Hepatocyte (in vitro differentiated cells): ENCODE results near the gene BLOC1S6. TPM values are rescaled to one million over a fixed set of nuclear protein-coding genes. Genes with fewer than 3 reads are reported as not detected.

Experiments
- DNase-seq: peaks from one replicate; pipeline ENCODE4 v3.0.0-alpha.2; 2016; ENCODE audit warnings: low spot score
- H2AFZ ChIP-seq: fragments of 200-600 bp; sonication (generic); 2 replicates; pipeline ENCODE4 v1.6.0; 2016; ENCODE audit warnings: antibody characterized with exemption, mild to moderate bottlenecking
- H3K27ac ChIP-seq: fragments of 200-600 bp; sonication (generic); 2 replicates; pipeline ENCODE4 v1.5.1; 2016; ENCODE audit warnings: mild to moderate bottlenecking
- H3K27me3 ChIP-seq: fragments of 200-600 bp; sonication (generic); 2 replicates; pipeline ENCODE4 v1.6.1; 2016
- H3K36me3 ChIP-seq: fragments of 200-600 bp; sonication (generic); replicated peaks from 2 replicates; pipeline ENCODE4 v1.5.1; 2016; ENCODE audit warnings: low read depth; ENCODE audit not compliant: insufficient read depth
- H3K4me1 ChIP-seq: fragments of 200-600 bp; sonication (generic); 2 replicates; pipeline ENCODE4 v1.5.1; 2016; ENCODE audit warnings: mild to moderate bottlenecking, moderate library complexity; ENCODE audit not compliant: insufficient read depth
- H3K4me2 ChIP-seq: fragments of 200-600 bp; sonication (generic); 2 replicates; pipeline ENCODE4 v1.6.0; 2016
- H3K4me3 ChIP-seq: fragments of 200-600 bp; sonication (generic); 2 replicates; pipeline ENCODE4 v1.5.1; 2016; ENCODE audit warnings: mild to moderate bottlenecking
- H3K79me2 ChIP-seq: fragments of 200-600 bp; sonication (generic); 2 replicates; pipeline ENCODE4 v1.6.0; 2017; ENCODE audit warnings: mild to moderate bottlenecking
- H3K9me2 ChIP-seq: fragments of 200-600 bp; sonication (generic); replicated peaks from 2 replicates; pipeline ENCODE4 v1.6.0; 2017; ENCODE audit warnings: mild to moderate bottlenecking; ENCODE audit not compliant: insufficient read depth
- H3K9me3 ChIP-seq: fragments of 200-600 bp; sonication (generic); 2 replicates; pipeline ENCODE4 v1.5.1; 2016; ENCODE audit warnings: low read depth, mild to moderate bottlenecking
- H4K20me1 ChIP-seq: fragments of 200-600 bp; sonication (generic); 2 replicates; pipeline ENCODE4 v1.6.0; 2016; ENCODE audit warnings: mild to moderate bottlenecking; ENCODE audit not compliant: insufficient read depth, poor library complexity, severe bottlenecking
- EZH2 ChIP-seq: fragments of 200-600 bp; sonication (generic); IDR thresholded peaks from 2 replicates; pipeline ENCODE4 v1.6.1; 2016; ENCODE audit warnings: antibody characterized with exemption, mild to moderate bottlenecking, borderline replicate concordance
- EZH2phosphoT487 ChIP-seq: fragments of 200-600 bp; sonication (generic); IDR thresholded peaks from one replicate; pipeline ENCODE4 v1.6.1; 2018; ENCODE audit warnings: antibody characterized with exemption, mild to moderate bottlenecking, low read depth, moderate library complexity; ENCODE audit not compliant: unreplicated experiment, severe bottlenecking
- WGBS: methylation state at CpG from one replicate; pipeline ENCODE4 v1.1.6; 2016; ENCODE audit warnings: low lambda C conversion rate; ENCODE audit errors: missing lambda C conversion rate; 5-methylcytosine and 5-hydroxymethylcytosine counted together
- polyA plus RNA-seq: library from polyadenylated mRNA; unstranded; fragments of >200 nt; fragmentation: Nextera tagmentation; extraction: Ambion mirVana; gene quantifications from 2 replicates; pipeline ENCODE4 v1.2.1, GENCODE V29; 2016
- total RNA-seq: library from RNA; depleted of rRNA; stranded (reverse); fragments of >200 nt; gene quantifications from 2 replicates; pipeline ENCODE4 v1.2.3, GENCODE V29; 2014
- TF ChIP-seq, protein P1 (sequence below): fragments of 200-600 bp; sonication (generic); IDR thresholded peaks from 2 replicates; pipeline ENCODE4 v1.5.1; 2016; ENCODE audit warnings: antibody characterized with exemption, mild to moderate bottlenecking; ENCODE audit not compliant: poor library complexity

Gene BLOC1S6
- total and polyA plus RNA-seq, 2 experiments from 2014 or later = 24.7 to 62.3 TPM

DNA sequence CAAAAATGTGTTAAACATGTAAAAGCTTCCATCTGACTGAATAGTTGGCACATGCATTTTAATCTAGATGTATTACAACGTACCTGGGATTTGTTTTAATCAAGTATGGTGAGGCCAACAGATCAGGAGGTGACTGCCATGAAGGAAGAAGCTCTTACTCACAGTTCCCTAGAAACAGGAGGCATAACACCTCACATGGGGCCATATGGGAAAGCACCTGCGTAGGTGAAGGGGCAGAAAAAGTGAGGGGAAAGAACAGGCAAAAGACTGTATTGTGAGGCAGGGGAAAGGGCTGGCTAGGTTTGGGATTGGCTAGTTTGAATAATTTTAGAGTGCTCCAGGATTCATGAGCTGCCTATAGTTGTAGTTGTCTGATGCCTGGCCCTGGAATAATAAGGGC is 57.3 kb downstream of the BLOC1S6 start:
- 43% methylated on average over 2 of the region's 2 CpGs for WGBS
- no peaks in the 10 kb centered on the region for H3K36me3 ChIP-seq
- no peak overlapping the region for H3K4me2 ChIP-seq
- TF ChIP-seq, protein P1, sequence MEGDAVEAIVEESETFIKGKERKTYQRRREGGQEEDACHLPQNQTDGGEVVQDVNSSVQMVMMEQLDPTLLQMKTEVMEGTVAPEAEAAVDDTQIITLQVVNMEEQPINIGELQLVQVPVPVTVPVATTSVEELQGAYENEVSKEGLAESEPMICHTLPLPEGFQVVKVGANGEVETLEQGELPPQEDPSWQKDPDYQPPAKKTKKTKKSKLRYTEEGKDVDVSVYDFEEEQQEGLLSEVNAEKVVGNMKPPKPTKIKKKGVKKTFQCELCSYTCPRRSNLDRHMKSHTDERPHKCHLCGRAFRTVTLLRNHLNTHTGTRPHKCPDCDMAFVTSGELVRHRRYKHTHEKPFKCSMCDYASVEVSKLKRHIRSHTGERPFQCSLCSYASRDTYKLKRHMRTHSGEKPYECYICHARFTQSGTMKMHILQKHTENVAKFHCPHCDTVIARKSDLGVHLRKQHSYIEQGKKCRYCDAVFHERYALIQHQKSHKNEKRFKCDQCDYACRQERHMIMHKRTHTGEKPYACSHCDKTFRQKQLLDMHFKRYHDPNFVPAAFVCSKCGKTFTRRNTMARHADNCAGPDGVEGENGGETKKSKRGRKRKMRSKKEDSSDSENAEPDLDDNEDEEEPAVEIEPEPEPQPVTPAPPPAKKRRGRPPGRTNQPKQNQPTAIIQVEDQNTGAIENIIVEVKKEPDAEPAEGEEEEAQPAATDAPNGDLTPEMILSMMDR = no peak
- TF ChIP-seq EZH2 (no peak), EZH2phosphoT487 (no peak)
- H3K27ac ChIP-seq = peak overlapping the region; percentile 90
- H3K79me2 ChIP-seq = peaks cover 18% of the 10 kb centered on the region
- no peaks in the 10 kb centered on the region for H3K27me3 ChIP-seq
- no peak overlapping the region for H3K4me3 ChIP-seq
- H3K9me3 ChIP-seq = no peaks in the 10 kb centered on the region
- no peak for DNase-seq
- no peak overlapping the region for H2AFZ ChIP-seq
- peaks cover 45% of the 10 kb centered on the region for H3K4me1 ChIP-seq
- no peaks in the 10 kb centered on the region for H3K9me2 ChIP-seq
- H4K20me1 ChIP-seq = no peaks in the 10 kb centered on the region

DNA sequence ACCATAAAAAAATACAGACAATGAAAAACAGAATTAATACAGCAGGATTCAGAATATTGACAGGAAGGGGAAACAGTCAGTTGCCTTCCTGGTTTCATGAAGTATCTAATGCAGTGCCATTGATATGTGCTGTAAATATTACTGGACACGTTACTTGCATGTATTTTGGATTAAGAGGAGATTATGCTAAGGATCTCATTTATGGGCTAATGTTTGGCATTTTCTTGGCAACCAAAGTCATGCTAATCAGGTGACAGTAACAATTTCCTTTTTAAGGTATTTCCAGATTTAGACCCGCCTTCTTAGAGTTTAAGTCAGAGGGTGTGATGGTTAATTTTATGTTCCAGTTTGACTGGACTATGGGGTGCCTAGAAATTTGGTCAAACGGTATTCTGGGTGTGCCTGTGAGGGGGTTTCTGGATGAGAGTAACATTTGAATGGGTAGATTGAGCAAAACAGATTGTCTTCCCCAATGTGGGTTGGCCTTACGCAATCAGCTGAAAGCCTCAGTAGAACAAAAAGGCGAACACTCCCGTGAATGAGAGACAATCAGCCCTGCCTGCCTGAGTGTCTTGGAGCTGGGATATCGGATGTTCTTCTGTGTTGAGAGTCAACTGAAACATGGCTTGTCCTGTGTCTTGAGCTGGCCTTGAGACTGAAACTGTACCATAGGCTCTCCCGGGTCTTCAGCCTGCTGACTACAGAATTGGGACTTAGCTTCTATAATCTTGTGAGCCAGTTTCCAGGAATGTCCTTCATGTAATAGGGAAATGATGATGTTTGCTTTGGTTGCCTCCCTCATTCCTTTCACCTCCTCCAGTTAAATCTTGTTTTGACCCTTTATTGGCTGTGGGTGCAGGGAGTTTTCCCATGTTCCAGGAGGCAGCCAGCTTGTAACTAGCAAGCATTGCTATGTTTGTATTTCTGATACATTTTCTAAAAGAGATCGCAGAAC is 58.1 kb downstream of the BLOC1S6 start:
- 68% methylated on average over 9 of the region's 9 CpGs for WGBS
- Histone ChIP-seq H2AFZ (no peak overlapping the region), H3K4me1 (peaks cover 41% of the 10 kb centered on the region), H3K4me3 (no peak overlapping the region), H4K20me1 (no peaks in the 10 kb centered on the region), H3K9me3 (no peaks in the 10 kb centered on the region), H3K27ac (peak overlapping the region; percentile 90), H3K27me3 (no peaks in the 10 kb centered on the region), H3K79me2 (peaks cover 22% of the 10 kb centered on the region), H3K9me2 (no peaks in the 10 kb centered on the region), H3K4me2 (peak overlapping the region; percentile 41), H3K36me3 (no peaks in the 10 kb centered on the region)
- DNase-seq = peak; percentile 57
- TF ChIP-seq EZH2 = no peak
- TF ChIP-seq EZH2phosphoT487 = no peak
- TF ChIP-seq, protein P1 = no peak

DNA sequence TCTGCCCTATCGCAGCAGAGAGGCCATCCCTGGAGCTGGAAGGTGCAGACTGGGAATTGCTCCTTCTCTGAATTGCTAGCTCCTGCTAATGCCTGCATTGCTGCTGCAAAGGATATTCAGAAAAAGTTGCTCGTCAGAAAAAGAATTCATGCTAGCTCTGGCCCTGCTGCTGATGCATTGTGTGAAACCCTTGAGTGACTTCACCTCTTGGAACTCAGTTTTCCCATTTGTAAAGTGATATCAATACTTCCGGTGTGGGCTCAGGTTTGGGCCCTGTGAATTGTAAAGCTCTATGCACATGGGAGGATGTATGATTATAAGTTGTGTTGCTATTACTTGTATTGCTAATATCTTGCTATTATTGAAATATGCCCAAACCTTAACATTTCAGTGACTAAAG is 59.0 kb downstream of the BLOC1S6 start:
- no peak overlapping the region for H3K4me3 ChIP-seq
- WGBS = 84% methylated on average over 3 of the region's 3 CpGs
- no peaks in the 10 kb centered on the region for H3K27me3 ChIP-seq
- H2AFZ ChIP-seq = no peak overlapping the region
- peak overlapping the region; percentile 90 for H3K27ac ChIP-seq
- H3K4me2 ChIP-seq = peak overlapping the region; percentile 41
- H3K9me2 ChIP-seq = no peaks in the 10 kb centered on the region
- H3K79me2 ChIP-seq = peaks cover 22% of the 10 kb centered on the region
- no peaks in the 10 kb centered on the region for H4K20me1 ChIP-seq
- H3K4me1 ChIP-seq = peaks cover 33% of the 10 kb centered on the region
- H3K9me3 ChIP-seq = no peaks in the 10 kb centered on the region
- TF ChIP-seq EZH2phosphoT487 (no peak), EZH2 (no peak)
- TF ChIP-seq, protein P1 = no peak
- no peak for DNase-seq
- H3K36me3 ChIP-seq = no peaks in the 10 kb centered on the region
